ENCODE measurements around the gene TELO2. TPM values are rescaled to one million over a fixed set of nuclear protein-coding genes. Genes with fewer than 3 reads are reported as not detected.
A peak's percentile ranks its signal among the peaks of the same experiment; 100 is the strongest.

TELO2 gene
- total RNA-seq, 1 donor from 2014 or later, result 110 TPM

DNA sequence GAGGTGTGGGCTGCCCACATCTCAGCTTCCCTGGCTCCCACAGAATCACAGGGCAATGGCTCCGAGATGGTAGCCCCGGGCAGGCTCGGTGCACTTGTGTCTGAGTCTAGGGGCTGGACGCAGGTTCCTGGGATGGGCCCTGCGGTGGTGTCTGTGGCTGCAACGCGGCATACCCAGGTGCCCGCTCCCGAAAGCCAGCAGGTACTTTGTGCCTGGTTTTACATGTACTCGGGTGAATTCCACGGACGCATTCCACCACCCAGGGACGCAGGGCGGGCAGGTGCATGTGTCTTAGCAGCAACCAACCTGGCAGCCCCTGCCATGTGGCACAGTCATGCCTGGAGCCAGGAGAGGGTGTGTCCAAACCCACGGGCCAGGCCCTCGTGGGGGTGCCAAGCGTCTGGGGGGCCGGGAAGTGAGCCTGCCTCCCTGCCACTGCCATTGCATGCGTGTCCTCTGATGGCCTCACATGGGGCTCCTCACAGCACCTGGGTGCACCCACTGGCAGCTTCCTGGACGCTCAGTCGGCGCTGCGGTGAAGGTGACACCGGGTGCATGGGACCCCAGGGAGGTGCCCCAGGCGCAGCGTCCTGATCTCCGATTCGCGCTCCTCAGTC, 35.9 kb downstream of the TELO2 start:
- peaks cover 9 to 26% of the 10 kb centered on the region in 2 donors for H3K4me1 ChIP-seq
- H3K27ac ChIP-seq, result no peak overlapping the region
- no peak overlapping the region for H3K4me3 ChIP-seq
- peaks cover 4 to 5% of the 10 kb centered on the region in 2 donors for H3K36me3 ChIP-seq
- TF ChIP-seq, protein P1, sequence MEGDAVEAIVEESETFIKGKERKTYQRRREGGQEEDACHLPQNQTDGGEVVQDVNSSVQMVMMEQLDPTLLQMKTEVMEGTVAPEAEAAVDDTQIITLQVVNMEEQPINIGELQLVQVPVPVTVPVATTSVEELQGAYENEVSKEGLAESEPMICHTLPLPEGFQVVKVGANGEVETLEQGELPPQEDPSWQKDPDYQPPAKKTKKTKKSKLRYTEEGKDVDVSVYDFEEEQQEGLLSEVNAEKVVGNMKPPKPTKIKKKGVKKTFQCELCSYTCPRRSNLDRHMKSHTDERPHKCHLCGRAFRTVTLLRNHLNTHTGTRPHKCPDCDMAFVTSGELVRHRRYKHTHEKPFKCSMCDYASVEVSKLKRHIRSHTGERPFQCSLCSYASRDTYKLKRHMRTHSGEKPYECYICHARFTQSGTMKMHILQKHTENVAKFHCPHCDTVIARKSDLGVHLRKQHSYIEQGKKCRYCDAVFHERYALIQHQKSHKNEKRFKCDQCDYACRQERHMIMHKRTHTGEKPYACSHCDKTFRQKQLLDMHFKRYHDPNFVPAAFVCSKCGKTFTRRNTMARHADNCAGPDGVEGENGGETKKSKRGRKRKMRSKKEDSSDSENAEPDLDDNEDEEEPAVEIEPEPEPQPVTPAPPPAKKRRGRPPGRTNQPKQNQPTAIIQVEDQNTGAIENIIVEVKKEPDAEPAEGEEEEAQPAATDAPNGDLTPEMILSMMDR (IDR thresholded peaks at IDR 0.05), result no peak
- no peaks in the 10 kb centered on the region for H3K27me3 ChIP-seq
- intact Hi-C loops (cut with DNase I), result no loop called here
- no peaks in the 10 kb centered on the region for H3K9me3 ChIP-seq
- no peak for DNase-seq (ENCODE audit: low spot score in 2 of 2)

DNA sequence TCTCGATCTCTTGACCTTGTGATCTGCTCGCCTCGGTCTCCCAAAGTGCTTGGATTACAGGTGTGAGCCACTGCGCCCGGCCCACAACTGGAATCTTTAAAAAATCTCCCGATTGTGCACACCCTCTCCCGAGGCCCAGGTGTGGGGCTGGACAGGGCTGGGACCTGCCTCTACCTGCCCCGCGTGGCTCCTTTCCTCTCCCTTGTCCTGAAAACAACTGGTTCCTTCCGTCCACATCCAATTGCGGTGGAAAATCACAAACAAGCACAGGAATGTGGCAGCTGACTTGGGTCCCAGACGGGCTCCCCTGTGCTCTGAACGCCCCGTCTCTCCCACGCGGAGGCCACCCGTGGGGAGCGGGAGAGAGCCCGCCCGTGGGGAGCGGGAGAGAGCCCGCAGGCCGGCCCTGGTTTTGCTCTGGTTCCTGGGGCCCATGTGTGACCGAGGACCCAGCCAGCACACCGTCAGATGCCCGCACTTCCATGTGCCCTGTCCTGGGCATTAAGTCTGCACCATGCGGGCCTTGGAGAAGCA, 37.3 kb downstream of the TELO2 start:
- H3K36me3 ChIP-seq, result peaks cover 0 to 2% of the 10 kb centered on the region in 2 donors
- TF ChIP-seq, protein P1 (IDR thresholded peaks at IDR 0.05), result no peak
- DNase-seq (ENCODE audit: low spot score in 2 of 2), result no peak
- peak overlapping the region; percentile 90 to 98 for H3K27ac ChIP-seq
- H3K27me3 ChIP-seq, result no peaks in the 10 kb centered on the region
- peaks cover 12 to 33% of the 10 kb centered on the region in 2 donors for H3K4me1 ChIP-seq
- H3K9me3 ChIP-seq, result no peaks in the 10 kb centered on the region
- no peak overlapping the region for H3K4me3 ChIP-seq
- intact Hi-C loops (cut with DNase I), result loop anchor here (5.0 kb wide), 2 partner anchors 38 to 82 kb away; partner anchors contain the start of genes CRAMP1, IFT140 and TELO2

DNA sequence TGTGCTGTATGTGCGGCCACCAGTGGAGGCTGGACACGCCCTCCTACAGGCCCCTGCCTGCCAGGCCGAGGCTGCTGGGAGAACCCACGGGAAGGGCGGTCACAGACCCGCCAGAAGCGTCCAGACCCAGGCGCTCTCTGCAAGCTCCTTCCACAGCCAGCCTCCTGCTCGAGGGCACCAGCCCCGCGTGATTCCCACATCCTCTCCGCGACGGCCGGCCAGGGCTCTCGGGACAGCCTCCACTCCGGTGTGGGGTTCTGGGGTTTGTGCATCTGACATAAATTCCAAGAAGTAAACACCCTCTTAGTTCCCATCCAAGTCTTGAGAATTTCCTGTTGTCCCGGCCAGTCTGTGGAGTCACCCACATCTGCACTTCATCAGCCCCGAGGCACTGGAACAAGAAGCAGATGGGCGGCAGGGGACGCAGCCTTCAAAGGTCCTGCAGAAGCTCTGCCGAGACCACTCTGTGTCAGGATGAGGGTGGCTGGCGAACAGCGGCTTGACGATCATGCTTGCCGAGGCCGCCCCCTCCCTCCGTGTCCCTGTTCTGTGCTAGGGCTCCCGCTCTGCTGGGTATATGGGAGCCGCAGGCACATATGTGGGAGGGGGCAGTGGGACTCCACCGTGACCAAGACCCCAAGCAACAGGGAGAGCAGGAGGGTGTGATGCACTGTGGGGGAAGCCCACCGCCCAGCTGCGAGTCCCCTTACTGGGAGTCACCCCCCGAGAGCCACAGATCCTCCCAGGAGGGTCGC, 37.9 kb downstream of the TELO2 start:
- intact Hi-C loops (cut with DNase I), result loop anchor here (5.0 kb wide), 2 partner anchors 39 to 81 kb away; partner anchors contain the start of genes CRAMP1, IFT140 and TELO2
- H3K36me3 ChIP-seq, result peaks cover 6 to 7% of the 10 kb centered on the region in 2 donors
- DNase-seq (ENCODE audit: low spot score in 2 of 2), result peak in 1 of 2 donors; percentile 80
- no peaks in the 10 kb centered on the region for H3K27me3 ChIP-seq
- peaks cover 16 to 39% of the 10 kb centered on the region in 2 donors for H3K4me1 ChIP-seq
- TF ChIP-seq, protein P1 (IDR thresholded peaks at IDR 0.05), result no peak
- peak overlapping the region; percentile 90 to 98 for H3K27ac ChIP-seq
- no peaks in the 10 kb centered on the region for H3K9me3 ChIP-seq
- no peak overlapping the region for H3K4me3 ChIP-seq

DNA sequence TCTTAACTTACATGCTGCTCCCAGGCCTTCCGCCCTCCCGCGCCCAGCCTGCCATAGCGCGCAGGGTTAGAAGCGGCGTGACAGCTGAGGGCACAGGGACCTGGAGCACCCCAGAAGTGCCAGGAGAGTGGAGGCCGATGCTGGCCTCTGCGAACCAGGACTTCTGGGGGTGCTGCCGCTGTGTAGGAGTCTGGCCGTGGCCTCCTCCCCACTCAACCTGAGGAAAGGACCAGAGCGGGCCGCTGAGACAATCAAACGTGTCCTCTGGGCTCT, 38.4 kb downstream of the TELO2 start:
- Histone ChIP-seq H3K9me3 (no peaks in the 10 kb centered on the region), H3K27ac (peak overlapping the region; percentile 90 to 98), H3K4me1 (peaks cover 17 to 44% of the 10 kb centered on the region in 2 donors), H3K27me3 (no peaks in the 10 kb centered on the region), H3K36me3 (peaks cover 11% of the 10 kb centered on the region in 2 donors), H3K4me3 (no peak overlapping the region)
- intact Hi-C loops (cut with DNase I), result loop anchor here (5.0 kb wide), 2 partner anchors 39 to 81 kb away; partner anchors contain the start of genes CRAMP1, IFT140 and TELO2
- no peak for DNase-seq (ENCODE audit: low spot score in 2 of 2)
- TF ChIP-seq, protein P1 (IDR thresholded peaks at IDR 0.05), result no peak

DNA sequence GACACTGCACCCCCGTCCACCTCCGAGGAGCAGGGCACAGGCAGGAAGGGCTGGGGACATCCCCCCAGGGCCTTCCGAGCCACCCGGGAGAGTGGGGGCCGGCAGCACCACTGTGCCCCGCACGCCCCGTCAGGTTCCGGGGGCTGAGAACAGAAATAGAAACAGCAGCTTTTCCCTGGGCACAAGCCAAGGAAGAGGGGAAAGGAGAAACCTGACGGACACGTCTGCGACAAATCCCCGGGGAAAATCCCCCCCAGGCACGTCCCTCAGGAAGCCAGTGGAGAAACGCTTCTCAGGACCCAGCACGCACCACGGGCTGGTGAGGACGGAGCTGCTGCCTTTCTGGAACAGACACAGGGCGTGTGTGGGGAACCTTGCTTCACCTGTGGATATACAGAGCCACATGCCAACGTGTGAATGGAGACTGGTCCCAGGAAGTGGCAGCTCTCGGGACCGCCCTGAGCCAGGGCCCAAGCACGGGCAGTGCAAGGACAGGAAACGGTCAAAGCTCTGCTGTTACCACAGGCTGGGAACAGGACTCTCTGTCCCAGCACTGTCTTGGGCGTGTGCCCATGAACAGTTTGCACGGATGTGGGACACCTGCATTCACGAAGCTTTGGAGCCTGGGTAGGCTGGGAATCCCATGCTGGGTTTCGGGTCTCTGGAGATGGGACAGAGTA, 39.1 kb downstream of the TELO2 start:
- Histone ChIP-seq H3K27me3 (no peaks in the 10 kb centered on the region), H3K4me3 (peak overlapping the region; percentile 68 to 80), H3K9me3 (no peaks in the 10 kb centered on the region), H3K27ac (peak overlapping the region; percentile 90 to 98), H3K36me3 (peaks cover 17 to 18% of the 10 kb centered on the region in 2 donors), H3K4me1 (peaks cover 17 to 48% of the 10 kb centered on the region in 2 donors)
- intact Hi-C loops (cut with DNase I), result loop anchor here (2.0 to 5.0 kb wide), 3 partner anchors 23 to 80 kb away; partner anchors contain the start of genes CRAMP1, IFT140 and TELO2
- TF ChIP-seq, protein P1 (IDR thresholded peaks at IDR 0.05), result no peak
- peak in 1 of 2 donors; percentile 86 for DNase-seq (ENCODE audit: low spot score in 2 of 2)
